Esophagus squamous epithelium (tissue), 4 donors: ENCODE data around the gene CFAP299. TPM values are rescaled to one million over a fixed set of nuclear protein-coding genes. Genes with fewer than 3 reads are reported as not detected.

ENCODE experiments used
- total RNA-seq, 4 donors: library from RNA; depleted of rRNA; stranded (reverse); fragments of >200 nt; gene quantifications; one replicate each; pipeline ENCODE4 v1.1.0, GENCODE V29; 2016

CFAP299 gene
- total RNA-seq, 4 donors from 2014 or later, result not detected

Other genes with a start within 250 kb of the CFAP299 start
- 1 to 10 TPM in 2 of 4 donors, under 1 TPM in 2; 0.11 to 6.1 (median 1.2) TPM for gene PRDM8, start 138.2 kb upstream of the CFAP299 start, total RNA-seq
- not detected for gene FGF5, start 69.1 kb upstream of the CFAP299 start, total RNA-seq